Karpas-422 (cell line): ENCODE results near the gene SLC26A3. TPM values are rescaled to one million over a fixed set of nuclear protein-coding genes. Genes with fewer than 3 reads are reported as not detected.
A peak's percentile ranks its signal among the peaks of the same experiment; 100 is the strongest.

Experiments used
- DNase-seq: peaks from one replicate; pipeline ENCODE4 v3.0.0-alpha.2; 2015
- H2AFZ ChIP-seq: fragments of 200-600 bp; sonication (generic); 2 replicates; pipeline ENCODE4 v1.6.1; 2014; ENCODE audit warnings: antibody characterized with exemption, low read length, mixed read lengths
- H3K27ac ChIP-seq: fragments of 200-600 bp; sonication (generic); 2 replicates; pipeline ENCODE4 v1.5.1; 2014; ENCODE audit warnings: mild to moderate bottlenecking, low read length, moderate library complexity
- H3K27me3 ChIP-seq: fragments of 200-600 bp; sonication (generic); 2 replicates; pipeline ENCODE4 v1.6.1; 2014; ENCODE audit warnings: low read length, mixed read lengths
- H3K36me3 ChIP-seq: fragments of 200-600 bp; sonication (generic); 2 replicates; pipeline ENCODE4 v1.6.1; 2014; ENCODE audit warnings: low read length, mixed read lengths; ENCODE audit not compliant: insufficient read depth
- H3K4me1 ChIP-seq: fragments of 200-600 bp; sonication (generic); 2 replicates; pipeline ENCODE4 v1.6.1; 2014; ENCODE audit warnings: mild to moderate bottlenecking, low read length, mixed read lengths
- H3K4me2 ChIP-seq: fragments of 200-600 bp; sonication (generic); 2 replicates; pipeline ENCODE4 v1.6.1; 2014; ENCODE audit warnings: low read length, low read depth, mild to moderate bottlenecking; ENCODE audit not compliant: poor library complexity, severe bottlenecking
- H3K4me3 ChIP-seq: fragments of 200-600 bp; sonication (generic); 2 replicates; pipeline ENCODE4 v1.5.1; 2014; ENCODE audit warnings: mild to moderate bottlenecking, antibody characterized with exemption, low read length, mixed read lengths
- H3K79me2 ChIP-seq: fragments of 200-600 bp; sonication (generic); 2 replicates; pipeline ENCODE4 v1.6.1; 2014; ENCODE audit warnings: mild to moderate bottlenecking, low read length, mixed read lengths
- H3K9ac ChIP-seq: fragments of 200-600 bp; sonication (generic); 2 replicates; pipeline ENCODE4 v1.6.0; 2014; ENCODE audit warnings: low read length
- H3K9me2 ChIP-seq: fragments of 200-600 bp; sonication (generic), shearing (Covaris generic); replicated peaks from 2 replicates; pipeline ENCODE4 v1.6.0; 2014; ENCODE audit warnings: mild to moderate bottlenecking, low read length, moderate library complexity; ENCODE audit not compliant: insufficient read depth
- H3K9me3 ChIP-seq: fragments of 300-700, 200-600 bp; sonication (generic); 2 replicates; pipeline ENCODE4 v1.6.1; 2014; ENCODE audit warnings: low read length, mixed read lengths
- H4K20me1 ChIP-seq: fragments of 200-600 bp; sonication (generic); 2 replicates; pipeline ENCODE4 v1.6.1; 2014; ENCODE audit warnings: mild to moderate bottlenecking, antibody characterized with exemption, low read length, low read depth; ENCODE audit not compliant: insufficient read depth
- total RNA-seq: library from RNA; depleted of rRNA; stranded (reverse); fragments of >200 nt; shearing (Covaris generic); gene quantifications from 2 replicates; pipeline ENCODE4 v1.2.3, GENCODE V29; 2014; ENCODE audit warnings: low replicate concordance

Gene SLC26A3
- total RNA-seq, 1 experiment from 2014 or later, result not detected

GRCh38 chr7:107742678-107743566 is 60.1 kb downstream of the SLC26A3 start:
- peaks cover 41% of the 10 kb centered on the region for H3K4me1 ChIP-seq
- DNase-seq, result no peak
- peaks cover 40% of the 10 kb centered on the region for H3K79me2 ChIP-seq
- H3K4me3 ChIP-seq, result peak overlapping the region; percentile 91
- H3K27ac ChIP-seq, result peak overlapping the region; percentile 95
- peaks cover 31% of the 10 kb centered on the region; the same call in 1 of the 2 replicates for H4K20me1 ChIP-seq
- peaks cover 10% of the 10 kb centered on the region; the same call in 1 of the 2 replicates for H3K36me3 ChIP-seq
- H3K9me3 ChIP-seq, result no peaks in the 10 kb centered on the region
- H2AFZ ChIP-seq, result peak overlapping the region; percentile 80
- H3K27me3 ChIP-seq, result no peaks in the 10 kb centered on the region
- H3K9ac ChIP-seq, result peak overlapping the region; percentile 90
- H3K9me2 ChIP-seq, result no peaks in the 10 kb centered on the region; the same call in 1 of the 2 replicates
- peak overlapping the region; percentile 76 for H3K4me2 ChIP-seq

GRCh38 chr7:107728276-107728675 is 74.7 kb downstream of the SLC26A3 start:
- H3K36me3 ChIP-seq, result no peaks in the 10 kb centered on the region
- no peak overlapping the region for H3K9ac ChIP-seq
- no peak overlapping the region for H3K27ac ChIP-seq
- no peak overlapping the region for H2AFZ ChIP-seq
- no peaks in the 10 kb centered on the region for H3K27me3 ChIP-seq
- no peaks in the 10 kb centered on the region for H3K79me2 ChIP-seq
- no peak for DNase-seq
- no peaks in the 10 kb centered on the region for H3K4me1 ChIP-seq
- H3K4me2 ChIP-seq, result no peak overlapping the region
- H4K20me1 ChIP-seq, result no peaks in the 10 kb centered on the region
- no peaks in the 10 kb centered on the region for H3K9me2 ChIP-seq
- no peaks in the 10 kb centered on the region for H3K9me3 ChIP-seq
- no peak overlapping the region for H3K4me3 ChIP-seq

- Histone ChIP-seq H3K27me3 (no peaks in the 10 kb centered on the region), H3K9me3 (no peaks in the 10 kb centered on the region), H3K36me3 (no peaks in the 10 kb centered on the region), H3K4me1 (no peaks in the 10 kb centered on the region), H3K4me2 (no peak overlapping the region), H4K20me1 (no peaks in the 10 kb centered on the region), H3K27ac (no peak overlapping the region), H3K79me2 (no peaks in the 10 kb centered on the region), H2AFZ (no peak overlapping the region), H3K9me2 (no peaks in the 10 kb centered on the region), H3K4me3 (no peak overlapping the region), H3K9ac (no peak overlapping the region)
- DNase-seq, result no peak
Measured at GRCh38 chr7:107726356-107727130, 76.5 kb downstream of the SLC26A3 start.

GRCh38 chr7:107725138-107725740 is 77.8 kb downstream of the SLC26A3 start:
- Histone ChIP-seq H3K4me2 (no peak overlapping the region), H3K9me2 (no peaks in the 10 kb centered on the region), H3K4me3 (no peak overlapping the region), H4K20me1 (no peaks in the 10 kb centered on the region), H3K36me3 (no peaks in the 10 kb centered on the region), H2AFZ (no peak overlapping the region), H3K4me1 (no peaks in the 10 kb centered on the region), H3K27me3 (no peaks in the 10 kb centered on the region), H3K79me2 (no peaks in the 10 kb centered on the region), H3K9me3 (no peaks in the 10 kb centered on the region), H3K9ac (no peak overlapping the region), H3K27ac (no peak overlapping the region)
- peak; percentile 84 for DNase-seq

- Histone ChIP-seq H2AFZ (no peak overlapping the region), H3K9me2 (no peaks in the 10 kb centered on the region), H3K36me3 (no peaks in the 10 kb centered on the region), H3K27me3 (no peaks in the 10 kb centered on the region), H3K79me2 (no peaks in the 10 kb centered on the region), H3K4me1 (no peaks in the 10 kb centered on the region), H3K27ac (no peak overlapping the region), H3K9me3 (no peaks in the 10 kb centered on the region), H3K4me3 (no peak overlapping the region), H4K20me1 (no peaks in the 10 kb centered on the region), H3K4me2 (no peak overlapping the region), H3K9ac (no peak overlapping the region)
- no peak for DNase-seq
Measured at GRCh38 chr7:107723255-107723654, 79.8 kb downstream of the SLC26A3 start.

- Histone ChIP-seq H3K27ac (no peak overlapping the region), H3K9me2 (no peaks in the 10 kb centered on the region), H4K20me1 (no peaks in the 10 kb centered on the region), H3K4me1 (no peaks in the 10 kb centered on the region), H3K9ac (no peak overlapping the region), H3K36me3 (no peaks in the 10 kb centered on the region), H3K27me3 (no peaks in the 10 kb centered on the region), H3K79me2 (no peaks in the 10 kb centered on the region), H2AFZ (no peak overlapping the region), H3K9me3 (no peaks in the 10 kb centered on the region), H3K4me2 (no peak overlapping the region), H3K4me3 (no peak overlapping the region)
- DNase-seq, result no peak
Measured at GRCh38 chr7:107721286-107721685, 81.7 kb downstream of the SLC26A3 start.

- DNase-seq, result no peak
- Histone ChIP-seq H3K9me2 (no peaks in the 10 kb centered on the region), H3K9ac (no peak overlapping the region), H3K27ac (no peak overlapping the region), H3K79me2 (no peaks in the 10 kb centered on the region), H4K20me1 (no peaks in the 10 kb centered on the region), H3K4me2 (no peak overlapping the region), H3K4me3 (no peak overlapping the region), H2AFZ (no peak overlapping the region), H3K27me3 (no peaks in the 10 kb centered on the region), H3K4me1 (no peaks in the 10 kb centered on the region), H3K36me3 (no peaks in the 10 kb centered on the region), H3K9me3 (no peaks in the 10 kb centered on the region)
Measured at GRCh38 chr7:107718456-107719193, 84.4 kb downstream of the SLC26A3 start.
